Trophoblast cell (in vitro differentiated cells and primary cell): ENCODE data around the gene IQSEC3.

ENCODE experiments used
- DNase-seq, 2 donors: peaks; one replicate each; pipeline ENCODE4 v3.0.0-alpha.2; 2016
- H2AFZ ChIP-seq: 2 replicates; pipeline ENCODE4 v1.6.1; 2013; ENCODE audit warnings: low read length, moderate library complexity, mild to moderate bottlenecking; ENCODE audit not compliant: insufficient read depth, poor library complexity
- H2AK5ac ChIP-seq: 2 replicates; pipeline ENCODE4 v1.6.1; 2013; ENCODE audit warnings: mild to moderate bottlenecking, low read length
- H2BK120ac ChIP-seq: 2 replicates; pipeline ENCODE4 v1.6.1; 2013; ENCODE audit warnings: low read length, mild to moderate bottlenecking, moderate library complexity; ENCODE audit not compliant: insufficient read depth, poor library complexity
- H2BK12ac ChIP-seq: 2 replicates; pipeline ENCODE4 v1.6.1; 2013; ENCODE audit warnings: mild to moderate bottlenecking, low read length, moderate library complexity
- H2BK5ac ChIP-seq: 2 replicates; pipeline ENCODE4 v1.6.1; 2013; ENCODE audit warnings: low read length, low read depth, moderate library complexity, mild to moderate bottlenecking; ENCODE audit not compliant: poor library complexity
- H3K14ac ChIP-seq: 2 replicates; pipeline ENCODE4 v1.6.1; 2013; ENCODE audit warnings: mild to moderate bottlenecking, low read length
- H3K18ac ChIP-seq: 2 replicates; pipeline ENCODE4 v1.6.1; 2013; ENCODE audit warnings: mild to moderate bottlenecking, low read length
- H3K23ac ChIP-seq: 2 replicates; pipeline ENCODE4 v1.6.1; 2013; ENCODE audit warnings: low read length
- H3K27ac ChIP-seq: 2 replicates; pipeline ENCODE4 v1.5.1; 2013; ENCODE audit warnings: low read depth, mild to moderate bottlenecking, inconsistent platforms, low read length, moderate library complexity
- H3K27me3 ChIP-seq: 2 replicates; pipeline ENCODE4 v1.6.1; 2013; ENCODE audit warnings: inconsistent platforms, mild to moderate bottlenecking, low read length, moderate library complexity; ENCODE audit not compliant: insufficient read depth
- H3K36me3 ChIP-seq, 2 experiments: 1 replicate in 1 of 2; 2 replicates in 1 of 2; pipeline ENCODE4 v1.6.1; 2013; ENCODE audit warnings: low read length in 2 of 2, mild to moderate bottlenecking in 2 of 2, moderate library complexity in 1 of 2; ENCODE audit not compliant: insufficient read depth in 2 of 2, control insufficient read depth in 1 of 2
- H3K4ac ChIP-seq: 2 replicates; pipeline ENCODE4 v1.6.1; 2013; ENCODE audit warnings: low read depth, mild to moderate bottlenecking, low read length, moderate library complexity
- H3K4me1 ChIP-seq, 2 experiments: 1 replicate in 1 of 2; 2 replicates in 1 of 2; pipeline ENCODE4 v1.6.1; 2013; ENCODE audit warnings: low read length in 2 of 2, mild to moderate bottlenecking in 2 of 2, moderate library complexity in 1 of 2; ENCODE audit not compliant: insufficient read depth in 2 of 2, control insufficient read depth in 1 of 2
- H3K4me2 ChIP-seq: 2 replicates; pipeline ENCODE4 v1.6.1; 2013; ENCODE audit warnings: inconsistent platforms, mild to moderate bottlenecking, low read length, moderate library complexity
- H3K4me3 ChIP-seq: 2 replicates; pipeline ENCODE4 v1.5.1; 2013; ENCODE audit warnings: mild to moderate bottlenecking, low read depth, low read length, inconsistent platforms
- H3K79me1 ChIP-seq: one replicate; pipeline ENCODE4 v1.6.1; 2013; ENCODE audit warnings: low read length
- H3K79me2 ChIP-seq: 2 replicates; pipeline ENCODE4 v1.6.1; 2013; ENCODE audit warnings: low read length, mild to moderate bottlenecking; ENCODE audit not compliant: control insufficient read depth, insufficient read depth, poor library complexity
- H3K9ac ChIP-seq: 2 replicates; pipeline ENCODE4 v1.6.1; 2013; ENCODE audit warnings: mild to moderate bottlenecking, low read length
- H3K9me3 ChIP-seq: 2 replicates; pipeline ENCODE4 v1.6.1; 2013; ENCODE audit warnings: low read depth, mild to moderate bottlenecking, control low read depth, inconsistent platforms, low read length; ENCODE audit not compliant: insufficient read depth
- H4K12ac ChIP-seq: 2 replicates; pipeline ENCODE4 v1.6.1; 2013; ENCODE audit warnings: low read depth, mild to moderate bottlenecking, low read length, moderate library complexity
- H4K8ac ChIP-seq: 2 replicates; pipeline ENCODE4 v1.6.1; 2013; ENCODE audit warnings: low read depth, mild to moderate bottlenecking, low read length, moderate library complexity
- H4K91ac ChIP-seq: one replicate; pipeline ENCODE4 v1.6.1; 2013; ENCODE audit warnings: low read depth, mild to moderate bottlenecking, low read length, moderate library complexity
- WGBS: extraction: QIAGEN DNeasy Blood & Tissue Kit; methylation state at CpG from one replicate; pipeline ENCODE4 v1.1.7; 2013; ENCODE audit warnings: missing lambda C conversion rate; ENCODE audit not compliant: insufficient read length, insufficient coverage; ENCODE audit errors: extremely low coverage; 5-methylcytosine and 5-hydroxymethylcytosine counted together

Gene IQSEC3

GRCh38 chr12:155646-156045 is 89.1 kb downstream of the IQSEC3 start:
- no CpG with 5 or more reads among the region's 8 CpGs for WGBS
- no peak overlapping the region for H3K4me3 ChIP-seq

GRCh38 chr12:156945-157344 is 90.4 kb downstream of the IQSEC3 start:
- Histone ChIP-seq H2AK5ac (no peak overlapping the region), H3K18ac (no peak overlapping the region), H3K4me1 (no peaks in the 10 kb centered on the region), H3K27ac (no peak overlapping the region), H3K36me3 (no peaks in the 10 kb centered on the region), H4K8ac (no peak overlapping the region), H3K79me2 (no peaks in the 10 kb centered on the region), H4K12ac (no peak overlapping the region), H3K23ac (no peak overlapping the region), H2BK120ac (no peak overlapping the region), H3K14ac (no peak overlapping the region), H3K27me3 (no peaks in the 10 kb centered on the region), H3K4me3 (no peak overlapping the region), H3K9me3 (no peaks in the 10 kb centered on the region), H2BK12ac (no peak overlapping the region), H3K9ac (no peak overlapping the region), H2AFZ (no peak overlapping the region), H3K4ac (no peak overlapping the region), H2BK5ac (no peak overlapping the region), H4K91ac (no peak overlapping the region), H3K79me1 (no peaks in the 10 kb centered on the region), H3K4me2 (no peak overlapping the region)
- DNase-seq, result no peak
- WGBS, result no CpG with 5 or more reads among the region's 13 CpGs

More at GRCh38 chr12:155646-156045, 89.1 kb downstream of the IQSEC3 start:
- H4K8ac ChIP-seq, result no peak overlapping the region
- no peaks in the 10 kb centered on the region for H3K27me3 ChIP-seq
- no peak overlapping the region for H3K4ac ChIP-seq
- no peak overlapping the region for H4K12ac ChIP-seq
- no peak overlapping the region for H3K23ac ChIP-seq
- no peak for DNase-seq
- no peaks in the 10 kb centered on the region for H3K79me1 ChIP-seq
- no peak overlapping the region for H3K14ac ChIP-seq
- no peak overlapping the region for H2BK12ac ChIP-seq
- no peak overlapping the region for H3K18ac ChIP-seq
- H2AFZ ChIP-seq, result no peak overlapping the region
- no peak overlapping the region for H2AK5ac ChIP-seq
- no peaks in the 10 kb centered on the region for H3K9me3 ChIP-seq
- no peak overlapping the region for H3K4me2 ChIP-seq
- H2BK120ac ChIP-seq, result no peak overlapping the region
- no peak overlapping the region for H3K9ac ChIP-seq
- no peaks in the 10 kb centered on the region for H3K36me3 ChIP-seq
- H2BK5ac ChIP-seq, result no peak overlapping the region
- H4K91ac ChIP-seq, result no peak overlapping the region
- no peaks in the 10 kb centered on the region for H3K79me2 ChIP-seq
- H3K27ac ChIP-seq, result no peak overlapping the region
- no peaks in the 10 kb centered on the region for H3K4me1 ChIP-seq

DNA sequence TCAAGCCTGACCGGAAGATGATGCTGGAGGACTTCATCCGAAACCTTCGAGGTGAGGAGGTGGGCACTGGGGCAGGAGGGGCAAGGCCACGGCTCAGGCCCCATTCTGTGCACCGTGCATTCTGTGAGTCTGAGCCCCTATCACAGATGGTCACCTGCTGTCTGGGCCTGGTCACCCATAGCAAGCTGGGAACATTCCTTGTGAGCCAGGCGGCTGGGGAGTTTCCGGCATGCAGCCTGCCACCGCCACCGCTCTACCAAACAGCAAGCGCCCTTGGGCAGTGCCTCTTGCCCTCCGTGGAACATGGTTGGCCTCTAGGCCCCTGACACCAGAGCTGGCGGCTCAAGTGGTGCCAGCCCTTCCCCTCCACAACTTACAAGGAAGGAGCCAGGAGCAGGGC is 91.1 kb downstream of the IQSEC3 start:
- no peak overlapping the region for H3K4me2 ChIP-seq

GRCh38 chr12:159156-159782 is 92.7 kb downstream of the IQSEC3 start:
- no peak for DNase-seq
- Histone ChIP-seq H3K36me3 (no peaks in the 10 kb centered on the region), H4K8ac (no peak overlapping the region), H3K27ac (no peak overlapping the region), H2AK5ac (no peak overlapping the region), H3K4me1 (no peaks in the 10 kb centered on the region), H3K4me2 (no peak overlapping the region), H3K23ac (no peak overlapping the region), H2AFZ (no peak overlapping the region), H3K9me3 (no peaks in the 10 kb centered on the region), H4K12ac (no peak overlapping the region), H2BK12ac (no peak overlapping the region), H2BK120ac (no peak overlapping the region), H3K4ac (no peak overlapping the region), H3K18ac (no peak overlapping the region), H3K9ac (no peak overlapping the region), H4K91ac (no peak overlapping the region), H3K79me2 (no peaks in the 10 kb centered on the region), H3K79me1 (no peaks in the 10 kb centered on the region), H3K14ac (no peak overlapping the region), H3K27me3 (no peaks in the 10 kb centered on the region), H3K4me3 (no peak overlapping the region), H2BK5ac (no peak overlapping the region)
- WGBS, result no CpG with 5 or more reads among the region's 7 CpGs

More for the DNA sequence above, 91.1 kb downstream of the IQSEC3 start:
- H2AK5ac ChIP-seq, result no peak overlapping the region
- no peaks in the 10 kb centered on the region for H3K9me3 ChIP-seq
- DNase-seq, result no peak
- no peak overlapping the region for H4K8ac ChIP-seq
- H2BK5ac ChIP-seq, result no peak overlapping the region
- H3K23ac ChIP-seq, result no peak overlapping the region
- no peaks in the 10 kb centered on the region for H3K79me2 ChIP-seq
- H3K36me3 ChIP-seq, result no peaks in the 10 kb centered on the region
- no peaks in the 10 kb centered on the region for H3K4me1 ChIP-seq
- no peaks in the 10 kb centered on the region for H3K79me1 ChIP-seq
- no peak overlapping the region for H3K4ac ChIP-seq
- no peak overlapping the region for H3K18ac ChIP-seq
- H3K27ac ChIP-seq, result no peak overlapping the region
- no peak overlapping the region for H2BK12ac ChIP-seq
- no CpG with 5 or more reads among the region's 12 CpGs for WGBS
- H2BK120ac ChIP-seq, result no peak overlapping the region
- H3K9ac ChIP-seq, result no peak overlapping the region
- no peak overlapping the region for H3K14ac ChIP-seq
- H2AFZ ChIP-seq, result no peak overlapping the region
- H4K12ac ChIP-seq, result no peak overlapping the region
- no peaks in the 10 kb centered on the region for H3K27me3 ChIP-seq
- H4K91ac ChIP-seq, result no peak overlapping the region
- no peak overlapping the region for H3K4me3 ChIP-seq
